ENCODE data around the gene RUNX2.
"Not testable (repeated sequence)": the region's sequence is repeated elsewhere in the genome, so short reads cannot be mapped to it uniquely, and the experiment has no call there.

RUNX2 gene

GRCh38 chr6:45327956-45328522 lies at the start of gene RUNX2:
RUNX2 (plus strand) TSS chr6:45328330; CDS start chr6:45328727, 397 bp downstream.
- no peak for TF ChIP-seq Cebpa-rat (IDR thresholded peaks at IDR 0.05)
- Histone ChIP-seq H3K9ac (no peak within 1 kb of the TSS), H3K27me3 (no peaks in the 10 kb centered on the region), H3K9me3 (no peaks in the 10 kb centered on the region), H3K4me3 (no peak within 1 kb of the TSS), H3K4me2 (no peak within 1 kb of the TSS), H3K27ac (no peak within 1 kb of the TSS), H3K4me1 (peaks cover 5% of the 10 kb centered on the region), H4K20me1 (no peaks in the 10 kb centered on the region), H3K36me3 (no peaks in the 10 kb centered on the region)

- no peak for TF ChIP-seq Cebpa-rat (IDR thresholded peaks at IDR 0.05)
- Histone ChIP-seq H3K4me1 (no peaks in the 10 kb centered on the region), H4K20me1 (no peaks in the 10 kb centered on the region), H3K4me3 (no peak overlapping the region), H3K36me3 (no peaks in the 10 kb centered on the region), H3K9ac (no peak overlapping the region), H3K27ac (no peak overlapping the region), H3K4me2 (no peak overlapping the region), H3K27me3 (no peaks in the 10 kb centered on the region), H3K9me3 (peaks cover 16% of the 10 kb centered on the region)
These were observed 49.8 kb upstream of the RUNX2 start for GRCh38 chr6:45278367-45278766.

- not testable (repeated sequence) for H3K4me2 ChIP-seq, H3K27ac ChIP-seq, H3K27me3 ChIP-seq, H3K4me1 ChIP-seq, H3K9ac ChIP-seq, H3K9me3 ChIP-seq, H3K4me3 ChIP-seq, H3K36me3 ChIP-seq, H4K20me1 ChIP-seq
These were observed 41.4 kb upstream of the RUNX2 start for GRCh38 chr6:45286707-45287106.

- no peaks in the 10 kb centered on the region for H3K27me3 ChIP-seq
- H3K9ac ChIP-seq, result no peak overlapping the region
- no peak overlapping the region for H3K27ac ChIP-seq
- H3K36me3 ChIP-seq, result no peaks in the 10 kb centered on the region
- H3K4me1 ChIP-seq, result no peaks in the 10 kb centered on the region
- no peak overlapping the region for H3K4me2 ChIP-seq
- peaks cover 18% of the 10 kb centered on the region for H3K9me3 ChIP-seq
- no peak for TF ChIP-seq Cebpa-rat (IDR thresholded peaks at IDR 0.05)
- H3K4me3 ChIP-seq, result no peak overlapping the region
- no peaks in the 10 kb centered on the region for H4K20me1 ChIP-seq
These were observed 38.2 kb upstream of the RUNX2 start for GRCh38 chr6:45289751-45290514.

- Histone ChIP-seq H3K27ac (no peak overlapping the region), H3K27me3 (no peaks in the 10 kb centered on the region), H3K36me3 (no peaks in the 10 kb centered on the region), H3K4me2 (no peak overlapping the region), H3K9ac (no peak overlapping the region), H3K9me3 (peaks cover 18% of the 10 kb centered on the region), H3K4me1 (no peaks in the 10 kb centered on the region), H4K20me1 (no peaks in the 10 kb centered on the region), H3K4me3 (no peak overlapping the region)
- no peak for TF ChIP-seq Cebpa-rat (IDR thresholded peaks at IDR 0.05)
These were observed 34.8 kb upstream of the RUNX2 start for GRCh38 chr6:45293306-45293705.

- H3K4me3 ChIP-seq, H3K27me3 ChIP-seq, H3K36me3 ChIP-seq, H3K27ac ChIP-seq, H3K4me2 ChIP-seq, H3K9ac ChIP-seq, H4K20me1 ChIP-seq, H3K4me1 ChIP-seq: not testable (repeated sequence)
- peaks cover 18% of the 10 kb centered on the region for H3K9me3 ChIP-seq
These were observed 33.9 kb upstream of the RUNX2 start for GRCh38 chr6:45294065-45294701.

- no peak overlapping the region for H3K27ac ChIP-seq
- no peak for TF ChIP-seq Cebpa-rat (IDR thresholded peaks at IDR 0.05)
- no peaks in the 10 kb centered on the region for H3K36me3 ChIP-seq
- no peaks in the 10 kb centered on the region for H3K27me3 ChIP-seq
- no peaks in the 10 kb centered on the region for H3K4me1 ChIP-seq
- peaks cover 9% of the 10 kb centered on the region for H3K9me3 ChIP-seq
- H3K4me3 ChIP-seq, result no peak overlapping the region
- no peak overlapping the region for H3K4me2 ChIP-seq
- no peak overlapping the region for H3K9ac ChIP-seq
- H4K20me1 ChIP-seq, result no peaks in the 10 kb centered on the region
These were observed 30.8 kb upstream of the RUNX2 start for GRCh38 chr6:45297320-45297719.

GRCh38 chr6:45299096-45299581 lies 29.0 kb upstream of the RUNX2 start:
- Histone ChIP-seq H3K36me3 (no peaks in the 10 kb centered on the region), H3K27ac (no peak overlapping the region), H3K4me2 (no peak overlapping the region), H3K4me3 (no peak overlapping the region), H3K27me3 (no peaks in the 10 kb centered on the region), H3K9ac (no peak overlapping the region), H3K4me1 (no peaks in the 10 kb centered on the region), H4K20me1 (no peaks in the 10 kb centered on the region), H3K9me3 (no peaks in the 10 kb centered on the region)
- no peak for TF ChIP-seq Cebpa-rat (IDR thresholded peaks at IDR 0.05)

- no peak overlapping the region for H3K4me2 ChIP-seq
- no peak overlapping the region for H3K27ac ChIP-seq
- no peak for TF ChIP-seq Cebpa-rat (IDR thresholded peaks at IDR 0.05)
- no peak overlapping the region for H3K9ac ChIP-seq
- H3K4me1 ChIP-seq, result no peaks in the 10 kb centered on the region
- H3K36me3 ChIP-seq, result no peaks in the 10 kb centered on the region
- H3K4me3 ChIP-seq, result no peak overlapping the region
- H4K20me1 ChIP-seq, result no peaks in the 10 kb centered on the region
- peaks cover 4% of the 10 kb centered on the region for H3K9me3 ChIP-seq
- no peaks in the 10 kb centered on the region for H3K27me3 ChIP-seq
These were observed 27.4 kb upstream of the RUNX2 start for GRCh38 chr6:45300736-45301135.

Measured in BLaER1 (cell line).